Measurements from ENCODE around the gene SPHK2.
A peak's percentile ranks its signal among the peaks of the same experiment; 100 is the strongest.
"Not testable (repeated sequence)": the region's sequence is repeated elsewhere in the genome, so short reads cannot be mapped to it uniquely, and the experiment has no call there.

The SPHK2 gene

GRCh38 chr19:48660852-48661710 is 41.8 kb downstream of the SPHK2 start:
- DNase-seq = peak; percentile 92 to 94

GRCh38 chr19:48661711-48662090 is 42.4 kb downstream of the SPHK2 start:
- DNase-seq = no peak

DNA sequence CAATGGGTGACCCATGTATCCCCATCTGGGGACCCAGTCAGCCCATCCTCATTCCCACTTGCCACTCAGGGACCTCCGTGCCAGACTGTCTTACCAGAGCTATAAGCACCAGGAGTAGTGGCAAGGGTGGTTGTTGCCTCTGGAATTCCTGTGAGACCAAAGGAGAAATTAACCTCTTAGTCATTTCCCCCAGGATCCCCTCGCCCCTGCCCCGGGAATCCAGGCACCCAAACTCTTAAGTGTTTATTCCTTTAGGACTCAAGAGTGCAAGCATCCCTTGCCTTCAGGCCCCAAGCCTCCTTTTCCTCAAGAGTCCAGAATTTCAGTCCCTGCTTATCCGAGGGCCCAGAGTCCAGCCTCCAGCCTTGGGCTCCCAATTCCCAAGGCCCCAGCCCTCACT is 44.4 kb downstream of the SPHK2 start:
- no peak for DNase-seq

- no peak for DNase-seq
Measured at GRCh38 chr19:48664476-48664875, 45.2 kb downstream of the SPHK2 start.

- DNase-seq = no peak
Measured at GRCh38 chr19:48665786-48666185, 46.5 kb downstream of the SPHK2 start.

DNA sequence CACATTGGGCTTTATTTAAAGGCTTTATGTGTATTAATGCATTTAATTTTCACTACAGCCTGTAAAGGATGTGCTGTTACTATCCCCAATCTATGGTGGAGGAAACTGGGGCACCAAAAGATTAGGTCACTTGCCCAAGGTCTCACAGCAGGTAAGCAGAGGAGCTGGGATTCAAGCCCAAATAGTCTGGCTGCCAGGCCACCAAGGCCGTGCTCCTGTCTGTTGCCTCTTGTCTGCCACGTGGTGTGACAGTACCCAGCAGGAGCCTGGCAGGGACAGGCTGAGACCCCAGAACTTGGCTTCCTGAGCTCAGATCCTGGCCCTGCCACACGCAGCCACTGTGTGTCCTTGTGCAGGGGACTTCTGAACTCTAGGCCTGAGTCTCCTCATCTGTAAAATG is 49.0 kb downstream of the SPHK2 start:
- DNase-seq = no peak

DNA sequence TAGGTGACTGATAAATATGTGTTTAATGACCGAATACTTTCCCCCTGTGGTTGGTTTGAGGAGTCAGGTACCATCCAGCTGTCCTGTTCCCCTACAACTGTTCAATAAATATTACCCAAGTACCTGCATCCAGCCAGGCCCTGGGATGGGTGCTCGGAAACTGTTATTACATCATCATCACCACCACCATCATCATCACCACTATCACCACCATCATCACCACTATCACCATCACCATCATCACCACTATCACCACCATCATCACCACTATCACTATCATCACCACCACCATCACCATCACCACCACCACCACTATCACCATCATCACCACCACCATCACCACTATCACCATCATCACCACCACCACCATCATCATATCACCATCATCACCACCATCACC is 49.5 kb downstream of the SPHK2 start:
- DNase-seq = no peak

- no peak for DNase-seq
Measured at GRCh38 chr19:48669903-48670668, 50.8 kb downstream of the SPHK2 start.

GRCh38 chr19:48670699-48671445 is 51.6 kb downstream of the SPHK2 start:
- DNase-seq = no peak

DNA sequence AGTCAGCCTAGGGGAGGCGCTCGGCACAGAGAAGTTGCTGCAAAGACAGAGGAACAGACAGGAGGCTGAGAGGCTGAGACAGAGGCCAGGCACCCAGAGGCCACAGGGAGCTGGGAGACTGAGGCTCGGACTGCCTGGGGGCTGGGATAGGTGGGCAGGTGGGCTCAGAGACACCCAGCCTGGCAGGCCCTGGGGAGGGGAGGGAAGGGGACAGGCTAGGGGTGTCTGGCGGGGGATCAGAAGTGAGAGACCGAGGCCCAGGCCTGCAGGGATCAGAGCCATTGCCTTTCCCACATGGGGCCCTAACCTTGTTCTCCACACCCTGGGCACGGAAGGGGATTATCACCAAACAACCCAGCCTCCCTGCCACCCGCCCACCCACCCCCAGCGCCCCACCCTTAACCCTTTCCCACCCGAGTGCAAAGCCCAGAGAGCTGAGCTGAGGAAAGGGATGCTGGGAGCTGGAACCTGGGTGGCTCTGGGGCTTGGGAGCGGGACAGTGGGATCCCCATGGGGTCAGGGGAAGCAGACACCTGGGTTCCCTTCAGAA is 52.2 kb downstream of the SPHK2 start:
- no peak for DNase-seq

GRCh38 chr19:48672994-48673393 is 53.7 kb downstream of the SPHK2 start, which contains the start of gene NTN5:
TSS of gene NTN5 (minus strand) at chr19:48673017. CDS start at chr19:48670986, 2,031 bp downstream.
- DNase-seq = no peak

- DNase-seq = no peak
Measured at GRCh38 chr19:48673436-48674100, 54.3 kb downstream of the SPHK2 start.

DNA sequence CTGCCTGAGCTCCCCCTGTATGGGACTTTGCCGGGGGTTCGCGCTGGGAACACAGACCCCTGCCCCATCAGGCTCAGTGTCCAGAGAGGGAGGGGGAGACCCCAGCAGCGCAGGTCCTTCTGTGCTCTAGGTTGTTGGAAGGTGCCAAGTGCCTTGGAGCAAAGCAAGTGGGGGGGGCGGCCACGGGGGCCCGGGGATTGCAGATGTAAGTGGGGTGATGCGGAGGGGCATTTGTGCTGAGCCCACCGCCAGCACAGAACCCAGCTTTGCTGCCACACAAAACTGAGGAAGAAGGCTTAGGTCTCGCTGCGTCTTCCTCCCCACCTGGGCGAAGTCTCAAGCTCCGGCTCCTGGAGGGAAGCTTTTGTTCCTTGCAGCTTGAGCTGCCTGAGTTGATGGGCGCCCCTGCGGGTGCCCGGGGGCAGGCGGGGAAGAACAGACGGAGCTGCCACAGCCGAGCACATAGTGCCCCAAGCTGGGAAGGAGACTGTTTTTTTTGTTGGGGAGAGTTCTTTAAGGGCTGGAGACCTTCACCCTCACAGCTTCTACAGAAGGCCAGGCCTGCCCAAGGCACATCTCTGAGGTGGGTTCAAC is 55.0 kb downstream of the SPHK2 start:
- DNase-seq = no peak

DNA sequence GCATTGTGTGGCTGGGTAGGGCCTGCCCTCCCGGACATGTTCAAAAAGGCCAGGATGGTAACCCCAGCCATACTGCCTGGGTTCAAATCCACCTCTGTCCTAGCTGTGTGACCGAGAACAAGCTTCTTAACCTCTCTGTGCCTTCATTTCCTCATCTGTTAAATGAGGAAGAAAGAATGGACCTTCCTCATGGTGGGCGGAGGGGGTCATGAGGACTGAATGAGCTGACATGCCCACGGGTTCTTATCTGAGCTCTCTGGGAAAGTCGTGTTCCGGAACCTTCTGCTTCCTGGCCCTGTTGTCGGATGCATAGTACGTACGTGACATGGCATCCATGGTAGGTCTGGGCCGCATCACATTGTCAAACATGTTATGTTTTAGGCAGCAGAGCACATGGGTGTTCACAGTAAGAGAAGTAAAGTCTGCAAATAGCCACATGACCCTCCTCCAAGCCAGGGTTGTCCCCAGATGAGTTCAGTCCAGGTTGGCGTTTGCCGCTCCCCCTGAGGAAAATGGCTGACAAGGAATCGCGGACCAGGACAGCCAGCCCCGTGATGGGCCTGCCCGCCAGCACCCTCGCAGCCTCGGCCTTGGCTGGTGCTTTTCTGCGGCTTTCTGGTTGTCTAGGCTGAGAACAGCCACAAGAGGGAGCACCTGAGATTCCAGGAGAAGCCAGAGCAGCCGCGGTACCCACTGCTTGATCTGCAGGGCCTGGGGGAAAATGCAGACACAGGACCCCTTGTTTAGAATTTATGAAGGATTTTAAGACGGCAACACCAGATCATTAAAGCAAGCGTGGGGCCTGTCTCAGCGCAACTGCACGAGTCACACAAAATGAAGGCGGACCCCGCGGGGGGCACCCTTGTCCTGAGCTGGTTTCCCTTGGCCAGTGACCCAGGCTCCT is 55.9 kb downstream of the SPHK2 start:
- peak; percentile 88 to 95 for DNase-seq

GRCh38 chr19:48676487-48676886 is 57.2 kb downstream of the SPHK2 start:
- no peak for DNase-seq

DNA sequence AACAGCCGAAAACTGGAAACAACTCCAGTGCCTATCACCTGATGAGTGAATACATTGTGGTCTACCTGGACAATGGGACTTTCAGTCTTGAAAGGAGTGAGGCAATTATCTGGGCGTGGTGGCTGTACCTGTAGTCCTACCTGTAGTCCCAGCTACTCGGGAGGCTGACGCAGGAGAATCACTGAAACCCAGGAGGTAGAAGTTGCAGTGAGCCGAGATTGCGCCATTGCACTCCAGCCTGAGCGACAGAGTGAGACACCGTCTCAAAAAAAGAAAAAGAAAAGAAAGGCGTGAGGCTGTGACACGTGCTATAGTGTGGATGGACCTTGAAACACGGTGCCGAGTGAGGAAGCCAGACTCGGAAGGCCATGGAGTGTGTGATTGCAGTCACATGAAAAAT is 57.6 kb downstream of the SPHK2 start:
- no peak for DNase-seq

DNA sequence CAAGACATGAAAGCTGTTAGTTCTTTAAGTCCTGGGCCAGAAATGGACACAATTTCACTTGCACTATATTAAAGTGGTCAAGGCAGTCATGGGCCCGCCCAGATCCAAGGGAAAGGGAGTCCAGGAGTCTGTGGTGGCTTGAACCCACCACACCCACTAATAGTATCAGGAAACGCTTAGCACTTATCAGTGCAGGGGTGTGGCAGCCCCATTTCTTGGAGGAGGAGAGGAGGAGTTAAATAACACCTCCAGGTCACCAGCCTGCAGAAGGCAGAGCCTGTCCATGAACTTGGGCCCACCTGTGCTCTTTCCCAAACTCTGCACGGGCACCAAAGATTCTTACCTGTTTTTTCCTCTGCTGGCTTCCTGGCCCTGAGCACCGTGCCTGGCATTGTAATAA is 58.9 kb downstream of the SPHK2 start:
- no peak for DNase-seq

- not testable (repeated sequence) for DNase-seq
Measured at GRCh38 chr19:48680006-48680405, 60.7 kb downstream of the SPHK2 start.
